ENCODE measurements around the gene RAC3. TPM values are rescaled to one million over a fixed set of nuclear protein-coding genes. Genes with fewer than 3 reads are reported as not detected.

Gene RAC3
- total RNA-seq, 1 experiment from 2014 or later, result 84.8 TPM

GRCh38 chr17:82000803-82001570, 30.5 kb upstream of the RAC3 start:
- no peak overlapping the region for H3K56ac ChIP-seq (ENCODE audit: insufficient read length, low read depth, low read length)
- WGBS (ENCODE audit: extremely low coverage, insufficient read length, low lambda C conversion rate), result no CpG with 5 or more reads among the region's 32 CpGs
- H3K4me2 ChIP-seq (ENCODE audit: insufficient read depth, insufficient read length, low read length), result no peak overlapping the region
- H3K27ac ChIP-seq (ENCODE audit: insufficient read length, low read depth, low read length), result no peak overlapping the region
- H3K4me1 ChIP-seq (ENCODE audit: insufficient read depth, low read length), result no peaks in the 10 kb centered on the region
- H4K20me1 ChIP-seq (ENCODE audit: control insufficient read depth, insufficient read depth, insufficient read length), result no peaks in the 10 kb centered on the region
- H4K8ac ChIP-seq (replicated peaks; ENCODE audit: insufficient read length, low read depth, low read length), result no peak overlapping the region
- no peak for TF ChIP-seq CTCF (conservative IDR thresholded peaks at IDR 0.05)
- no peaks in the 10 kb centered on the region for H3K23me2 ChIP-seq (ENCODE audit: insufficient read length, low read depth, low read length, poor library complexity, severe bottlenecking)
- H3K4me1 Mint-ChIP-seq, result no peaks in the 10 kb centered on the region
- DNase-seq, result no peak
- H3K79me1 ChIP-seq (ENCODE audit: insufficient read depth, low read depth, low read length, poor library complexity, severe bottlenecking), result no peaks in the 10 kb centered on the region
- H3K9ac ChIP-seq (ENCODE audit: extremely low read depth, insufficient read length, low read length), result no peak overlapping the region
- H2BK5ac ChIP-seq (ENCODE audit: insufficient read length, low read length), result no peak overlapping the region
- H3K27ac Mint-ChIP-seq, result no peak overlapping the region
- H2BK20ac ChIP-seq (ENCODE audit: low read depth, low read length, poor library complexity, severe bottlenecking), result no peak overlapping the region
- H3K9me3 ChIP-seq (ENCODE audit: control insufficient read depth, low read depth, low read length), result no peaks in the 10 kb centered on the region
- H4K91ac ChIP-seq (ENCODE audit: insufficient read length, low read depth, low read length), result no peak overlapping the region
- no peak overlapping the region for H3K18ac ChIP-seq (ENCODE audit: insufficient read length, low read depth, low read length)
- H3K4me3 Mint-ChIP-seq, result no peak overlapping the region
- peaks cover 0 to 9% (median 9%) of the 10 kb centered on the region in 3 experiments; a peak in 6 of 7 replicates for H3K36me3 Mint-ChIP-seq (ENCODE audit: insufficient read depth in 1 of 3, low read depth in 3 of 3)
- no peak overlapping the region for H2AFZ ChIP-seq (ENCODE audit: low read length)
- no peaks in the 10 kb centered on the region for H3K27me3 Mint-ChIP-seq (ENCODE audit: low read depth)
- no peak overlapping the region for H2BK15ac ChIP-seq (ENCODE audit: low read depth, low read length)
- no peak overlapping the region; the same call in 1 of the 2 replicates for H3K4ac ChIP-seq (ENCODE audit: low read depth, low read length)
- no peak overlapping the region for H3T11ph ChIP-seq (ENCODE audit: low read length)
- no peak overlapping the region for H4K5ac ChIP-seq (ENCODE audit: insufficient read length, low read depth, low read length)
- H3K23ac ChIP-seq (ENCODE audit: insufficient read length, low read depth, low read length), result no peak overlapping the region
- no peaks in the 10 kb centered on the region for H3K79me2 ChIP-seq (ENCODE audit: insufficient read depth, low read length)
- no peak overlapping the region for H2BK12ac ChIP-seq (ENCODE audit: insufficient read length, low read depth, low read length)
- H3K14ac ChIP-seq (ENCODE audit: insufficient read depth, low read length), result no peak overlapping the region; the same call in 1 of the 2 replicates
- no peak overlapping the region for H2AK5ac ChIP-seq (ENCODE audit: insufficient read length, low read length)
- no peaks in the 10 kb centered on the region for H3K27me3 ChIP-seq (ENCODE audit: insufficient read depth, low read length)
- H3K9me3 Mint-ChIP-seq, result no peaks in the 10 kb centered on the region
- no peak overlapping the region for H2BK120ac ChIP-seq (ENCODE audit: low read depth, low read length, poor library complexity, severe bottlenecking)

All from H9 (cell line).